Uterus (tissue), 2 donors: Measurements from ENCODE around the gene DSG1.

Experiments used
- CTCF ChIP-seq, 4 experiments: fragments of 200-600 bp in 2 of 4; fragments of 450-650 bp in 2 of 4; sonication (generic) in 2 of 4; IDR thresholded peaks; one replicate each; pipeline ENCODE4 v1.5.1; 2016 to 2019; ENCODE audit warnings: antibody characterized with exemption in 4 of 4, mild to moderate bottlenecking in 2 of 4, moderate library complexity in 1 of 4
- POLR2A ChIP-seq, 2 donors: fragments of 450-650 bp; IDR thresholded peaks; one replicate each; pipeline ENCODE4 v1.6.1; 2016; ENCODE audit warnings: antibody characterized with exemption in 2 of 2, mild to moderate bottlenecking in 1 of 2, moderate library complexity in 1 of 2

GRCh38 chr18:31343454-31343853, 25.5 kb downstream of the DSG1 start:
- no peak for TF ChIP-seq CTCF (IDR thresholded peaks at IDR 0.05)
- TF ChIP-seq POLR2A (IDR thresholded peaks at IDR 0.05), result no peak
